WTC11 (cell line): ENCODE measurements around the gene CRYGS.
"Not testable (repeated sequence)": the region's sequence is repeated elsewhere in the genome, so short reads cannot be mapped to it uniquely, and the experiment has no call there.

ENCODE experiments used
- CREB1 ChIP-seq: sonication (generic); formaldehyde crosslinking; IDR thresholded peaks from 2 replicates; pipeline ENCODE4 v1.8.0; 2023; ENCODE audit warnings: mild to moderate bottlenecking, missing genetic modification reagents
- ELF4 ChIP-seq: sonication (generic); formaldehyde crosslinking; IDR thresholded peaks from 2 replicates; pipeline ENCODE4 v1.8.1; 2022; ENCODE audit warnings: low read depth, mild to moderate bottlenecking, moderate library complexity, missing genetic modification reagents
- EMX1 ChIP-seq: fragments of 250-450 bp; sonication (Bioruptor Pico); IDR thresholded peaks from 2 replicates; pipeline ENCODE4 v1.8.0; 2021; ENCODE audit warnings: mild to moderate bottlenecking
- ETV6 ChIP-seq: sonication (generic); formaldehyde crosslinking; IDR thresholded peaks from 2 replicates; pipeline ENCODE4 v1.8.1; 2022; ENCODE audit warnings: mild to moderate bottlenecking, missing genetic modification reagents
- NFATC4 ChIP-seq: fragments of 250-450 bp; sonication (Bioruptor Pico); IDR thresholded peaks from 2 replicates; pipeline ENCODE4 v1.9.0; 2021; ENCODE audit warnings: mild to moderate bottlenecking
- NR1H2 ChIP-seq: sonication (generic); formaldehyde crosslinking; IDR thresholded peaks from 2 replicates; pipeline ENCODE4 v1.9.0; 2021; ENCODE audit warnings: mild to moderate bottlenecking, moderate library complexity, missing genetic modification reagents
- ZNF121 ChIP-seq: sonication (generic); formaldehyde crosslinking; IDR thresholded peaks from 2 replicates; pipeline ENCODE4 v1.8.0; 2023; ENCODE audit warnings: missing genetic modification reagents
- TF ChIP-seq, protein P1 (sequence below): fragments of 200-600 bp; IDR thresholded peaks from 2 replicates; pipeline ENCODE4 v1.8.0; 2022; ENCODE audit warnings: antibody characterized with exemption

DNA sequence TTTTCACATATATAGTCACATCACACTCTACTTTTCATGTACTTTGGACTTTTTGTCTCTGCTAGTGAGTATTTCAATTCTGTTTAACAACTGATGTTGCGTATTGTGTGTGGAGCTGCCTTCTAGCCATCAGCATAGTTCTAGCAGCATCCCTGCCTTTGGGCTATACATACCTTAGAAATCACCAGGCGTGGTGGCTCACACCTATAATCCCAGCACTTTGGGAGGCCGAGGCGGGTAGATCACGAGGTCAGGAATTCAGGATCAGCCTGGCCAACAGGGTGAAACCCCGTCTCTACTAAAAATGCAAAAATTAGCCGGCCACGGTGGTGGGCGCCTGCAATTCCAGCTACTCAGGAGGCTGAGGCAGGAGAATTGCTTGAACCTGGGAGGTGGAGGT, 42.1 kb upstream of the CRYGS start:
- not testable (repeated sequence) for TF ChIP-seq NFATC4 (CRISPR knock-in tag); ETV6 (CRISPR knock-in tag); CREB1 (CRISPR knock-in tag); ELF4 (CRISPR knock-in tag); ZNF121; NR1H2 (CRISPR knock-in tag); EMX1 (CRISPR knock-in tag)
- TF ChIP-seq, protein P1, sequence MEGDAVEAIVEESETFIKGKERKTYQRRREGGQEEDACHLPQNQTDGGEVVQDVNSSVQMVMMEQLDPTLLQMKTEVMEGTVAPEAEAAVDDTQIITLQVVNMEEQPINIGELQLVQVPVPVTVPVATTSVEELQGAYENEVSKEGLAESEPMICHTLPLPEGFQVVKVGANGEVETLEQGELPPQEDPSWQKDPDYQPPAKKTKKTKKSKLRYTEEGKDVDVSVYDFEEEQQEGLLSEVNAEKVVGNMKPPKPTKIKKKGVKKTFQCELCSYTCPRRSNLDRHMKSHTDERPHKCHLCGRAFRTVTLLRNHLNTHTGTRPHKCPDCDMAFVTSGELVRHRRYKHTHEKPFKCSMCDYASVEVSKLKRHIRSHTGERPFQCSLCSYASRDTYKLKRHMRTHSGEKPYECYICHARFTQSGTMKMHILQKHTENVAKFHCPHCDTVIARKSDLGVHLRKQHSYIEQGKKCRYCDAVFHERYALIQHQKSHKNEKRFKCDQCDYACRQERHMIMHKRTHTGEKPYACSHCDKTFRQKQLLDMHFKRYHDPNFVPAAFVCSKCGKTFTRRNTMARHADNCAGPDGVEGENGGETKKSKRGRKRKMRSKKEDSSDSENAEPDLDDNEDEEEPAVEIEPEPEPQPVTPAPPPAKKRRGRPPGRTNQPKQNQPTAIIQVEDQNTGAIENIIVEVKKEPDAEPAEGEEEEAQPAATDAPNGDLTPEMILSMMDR = not testable (repeated sequence)
